HepG2 (cell line): ENCODE measurements around the gene TRIM8. TPM values are rescaled to one million over a fixed set of nuclear protein-coding genes. Genes with fewer than 3 reads are reported as not detected.

Source experiments
- ATRX ChIP-seq: sonication (generic); formaldehyde crosslinking; IDR thresholded peaks from 2 replicates; pipeline ENCODE4 v1.4.0; 2020; ENCODE audit warnings: missing genetic modification reagents, borderline replicate concordance
- CC2D1A ChIP-seq: sonication (generic); formaldehyde crosslinking; IDR thresholded peaks from 2 replicates; pipeline ENCODE4 v1.8.1; 2023; ENCODE audit warnings: mild to moderate bottlenecking, missing genetic modification reagents
- PHF20 ChIP-seq: sonication (generic); formaldehyde crosslinking; IDR thresholded peaks from 2 replicates; pipeline ENCODE4 v1.5.0; 2020; ENCODE audit warnings: mild to moderate bottlenecking, missing genetic modification reagents
- ZNF577 ChIP-seq: sonication (generic); formaldehyde crosslinking; IDR thresholded peaks from 2 replicates; pipeline ENCODE4 v1.4.0; 2020; ENCODE audit warnings: mild to moderate bottlenecking, low read depth, missing genetic modification reagents, borderline replicate concordance
- ZNF75D ChIP-seq: sonication (generic); formaldehyde crosslinking; IDR thresholded peaks from 2 replicates; pipeline ENCODE4 v1.8.1; 2023; ENCODE audit warnings: missing genetic modification reagents, mild to moderate bottlenecking, borderline replicate concordance
- polyA plus RNA-seq, 8 experiments: library from polyadenylated mRNA; depleted of rRNA in 3 of 8; stranded (reverse) in 7 of 8; unstranded in 1 of 8; fragments of >200 nt; fragmentation: Illumina TruSeq in 4 of 8; extraction: Trizol in 4 of 8; gene quantifications; 2 replicates each; pipeline versions ENCODE4 v1.2.1 to v1.2.3, GENCODE V29; 2011 to 2016; ENCODE audit warnings: low read depth in 4 of 8, missing spikeins in 1 of 8, mixed read lengths in 1 of 8; ENCODE audit not compliant: insufficient read depth in 1 of 8
- total RNA-seq, 5 experiments: library from RNA; depleted of rRNA; stranded (reverse); fragments of >200 nt; fragmentation: Illumina TruSeq; extraction: Trizol; gene quantifications; 2 replicates each; pipeline ENCODE4 v1.2.3, GENCODE V29; 2016; ENCODE audit warnings: low read depth in 1 of 5
- TF ChIP-seq, protein P1 (sequence below): sonication (generic); formaldehyde crosslinking; IDR thresholded peaks from 2 replicates; pipeline ENCODE4 v1.4.0; 2020; ENCODE audit warnings: mild to moderate bottlenecking, missing genetic modification reagents, borderline replicate concordance
- TF ChIP-seq, protein P2 (sequence below): sonication (generic); formaldehyde crosslinking; IDR thresholded peaks from 2 replicates; pipeline ENCODE4 v1.8.0; 2022; ENCODE audit warnings: mild to moderate bottlenecking, missing genetic modification reagents
- TF ChIP-seq, protein P3 (sequence below): sonication (generic); formaldehyde crosslinking; IDR thresholded peaks from 2 replicates; pipeline ENCODE4 v1.4.0; 2020; ENCODE audit warnings: missing genetic modification reagents
- TF ChIP-seq, protein P4 (sequence below): sonication (generic); formaldehyde crosslinking; conservative IDR thresholded peaks from 2 replicates; pipeline ENCODE4 v1.8.0; 2022; ENCODE audit warnings: missing genetic modification reagents
- TF ChIP-seq, protein P5 (sequence below): sonication (generic); formaldehyde crosslinking; IDR thresholded peaks from 2 replicates; pipeline ENCODE4 v1.9.0; 2021; ENCODE audit warnings: missing genetic modification reagents, borderline replicate concordance
- TF ChIP-seq, protein P6 (sequence below): sonication (generic); formaldehyde crosslinking; IDR thresholded peaks from 2 replicates; pipeline ENCODE4 v1.4.0; 2020; ENCODE audit warnings: mild to moderate bottlenecking, missing genetic modification reagents, borderline replicate concordance

TRIM8 gene
- total and polyA plus RNA-seq, 2 of the 13 experiments (the other 11 are each of a cell fraction or from before 2014, with no cell fraction given) = 38.9 to 66.5 TPM

DNA sequence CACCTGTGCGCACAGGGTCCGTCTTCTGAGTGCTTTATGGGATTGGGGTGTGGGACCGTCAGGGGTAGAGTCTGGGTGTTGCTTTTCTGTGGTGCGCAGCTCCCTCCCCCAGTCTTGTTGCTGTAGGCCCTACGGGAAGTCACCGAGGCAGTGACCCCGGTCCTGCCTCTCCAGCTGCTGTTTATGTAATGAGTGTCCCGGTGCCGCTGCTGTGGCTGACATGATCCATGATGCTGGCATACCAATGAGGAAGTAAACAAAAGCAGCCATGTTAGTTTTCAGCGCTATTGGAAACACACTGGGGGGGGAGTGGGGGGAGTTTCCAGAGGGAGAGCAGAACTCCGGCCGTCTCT is 1.1 kb downstream of the TRIM8 start (continued):
- TF ChIP-seq, protein P1, sequence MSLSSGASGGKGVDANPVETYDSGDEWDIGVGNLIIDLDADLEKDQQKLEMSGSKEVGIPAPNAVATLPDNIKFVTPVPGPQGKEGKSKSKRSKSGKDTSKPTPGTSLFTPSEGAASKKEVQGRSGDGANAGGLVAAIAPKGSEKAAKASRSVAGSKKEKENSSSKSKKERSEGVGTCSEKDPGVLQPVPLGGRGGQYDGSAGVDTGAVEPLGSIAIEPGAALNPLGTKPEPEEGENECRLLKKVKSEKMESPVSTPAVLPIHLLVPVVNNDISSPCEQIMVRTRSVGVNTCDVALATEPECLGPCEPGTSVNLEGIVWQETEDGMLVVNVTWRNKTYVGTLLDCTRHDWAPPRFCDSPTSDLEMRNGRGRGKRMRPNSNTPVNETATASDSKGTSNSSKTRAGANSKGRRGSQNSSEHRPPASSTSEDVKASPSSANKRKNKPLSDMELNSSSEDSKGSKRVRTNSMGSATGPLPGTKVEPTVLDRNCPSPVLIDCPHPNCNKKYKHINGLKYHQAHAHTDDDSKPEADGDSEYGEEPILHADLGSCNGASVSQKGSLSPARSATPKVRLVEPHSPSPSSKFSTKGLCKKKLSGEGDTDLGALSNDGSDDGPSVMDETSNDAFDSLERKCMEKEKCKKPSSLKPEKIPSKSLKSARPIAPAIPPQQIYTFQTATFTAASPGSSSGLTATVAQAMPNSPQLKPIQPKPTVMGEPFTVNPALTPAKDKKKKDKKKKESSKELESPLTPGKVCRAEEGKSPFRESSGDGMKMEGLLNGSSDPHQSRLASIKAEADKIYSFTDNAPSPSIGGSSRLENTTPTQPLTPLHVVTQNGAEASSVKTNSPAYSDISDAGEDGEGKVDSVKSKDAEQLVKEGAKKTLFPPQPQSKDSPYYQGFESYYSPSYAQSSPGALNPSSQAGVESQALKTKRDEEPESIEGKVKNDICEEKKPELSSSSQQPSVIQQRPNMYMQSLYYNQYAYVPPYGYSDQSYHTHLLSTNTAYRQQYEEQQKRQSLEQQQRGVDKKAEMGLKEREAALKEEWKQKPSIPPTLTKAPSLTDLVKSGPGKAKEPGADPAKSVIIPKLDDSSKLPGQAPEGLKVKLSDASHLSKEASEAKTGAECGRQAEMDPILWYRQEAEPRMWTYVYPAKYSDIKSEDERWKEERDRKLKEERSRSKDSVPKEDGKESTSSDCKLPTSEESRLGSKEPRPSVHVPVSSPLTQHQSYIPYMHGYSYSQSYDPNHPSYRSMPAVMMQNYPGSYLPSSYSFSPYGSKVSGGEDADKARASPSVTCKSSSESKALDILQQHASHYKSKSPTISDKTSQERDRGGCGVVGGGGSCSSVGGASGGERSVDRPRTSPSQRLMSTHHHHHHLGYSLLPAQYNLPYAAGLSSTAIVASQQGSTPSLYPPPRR = peak; percentile 6; the same call in 1 of the 2 replicates
- TF ChIP-seq, protein P2, sequence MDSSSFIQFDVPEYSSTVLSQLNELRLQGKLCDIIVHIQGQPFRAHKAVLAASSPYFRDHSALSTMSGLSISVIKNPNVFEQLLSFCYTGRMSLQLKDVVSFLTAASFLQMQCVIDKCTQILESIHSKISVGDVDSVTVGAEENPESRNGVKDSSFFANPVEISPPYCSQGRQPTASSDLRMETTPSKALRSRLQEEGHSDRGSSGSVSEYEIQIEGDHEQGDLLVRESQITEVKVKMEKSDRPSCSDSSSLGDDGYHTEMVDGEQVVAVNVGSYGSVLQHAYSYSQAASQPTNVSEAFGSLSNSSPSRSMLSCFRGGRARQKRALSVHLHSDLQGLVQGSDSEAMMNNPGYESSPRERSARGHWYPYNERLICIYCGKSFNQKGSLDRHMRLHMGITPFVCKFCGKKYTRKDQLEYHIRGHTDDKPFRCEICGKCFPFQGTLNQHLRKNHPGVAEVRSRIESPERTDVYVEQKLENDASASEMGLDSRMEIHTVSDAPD (CRISPR knock-in tag) = 0 out of 2 replicates have a peak, but pooled peaks have one; percentile 55
- TF ChIP-seq, protein P3, sequence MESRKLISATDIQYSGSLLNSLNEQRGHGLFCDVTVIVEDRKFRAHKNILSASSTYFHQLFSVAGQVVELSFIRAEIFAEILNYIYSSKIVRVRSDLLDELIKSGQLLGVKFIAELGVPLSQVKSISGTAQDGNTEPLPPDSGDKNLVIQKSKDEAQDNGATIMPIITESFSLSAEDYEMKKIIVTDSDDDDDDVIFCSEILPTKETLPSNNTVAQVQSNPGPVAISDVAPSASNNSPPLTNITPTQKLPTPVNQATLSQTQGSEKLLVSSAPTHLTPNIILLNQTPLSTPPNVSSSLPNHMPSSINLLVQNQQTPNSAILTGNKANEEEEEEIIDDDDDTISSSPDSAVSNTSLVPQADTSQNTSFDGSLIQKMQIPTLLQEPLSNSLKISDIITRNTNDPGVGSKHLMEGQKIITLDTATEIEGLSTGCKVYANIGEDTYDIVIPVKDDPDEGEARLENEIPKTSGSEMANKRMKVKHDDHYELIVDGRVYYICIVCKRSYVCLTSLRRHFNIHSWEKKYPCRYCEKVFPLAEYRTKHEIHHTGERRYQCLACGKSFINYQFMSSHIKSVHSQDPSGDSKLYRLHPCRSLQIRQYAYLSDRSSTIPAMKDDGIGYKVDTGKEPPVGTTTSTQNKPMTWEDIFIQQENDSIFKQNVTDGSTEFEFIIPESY (CRISPR knock-in tag) = no peak
- TF ChIP-seq ZNF75D (CRISPR knock-in tag) = no peak
- TF ChIP-seq, protein P4, sequence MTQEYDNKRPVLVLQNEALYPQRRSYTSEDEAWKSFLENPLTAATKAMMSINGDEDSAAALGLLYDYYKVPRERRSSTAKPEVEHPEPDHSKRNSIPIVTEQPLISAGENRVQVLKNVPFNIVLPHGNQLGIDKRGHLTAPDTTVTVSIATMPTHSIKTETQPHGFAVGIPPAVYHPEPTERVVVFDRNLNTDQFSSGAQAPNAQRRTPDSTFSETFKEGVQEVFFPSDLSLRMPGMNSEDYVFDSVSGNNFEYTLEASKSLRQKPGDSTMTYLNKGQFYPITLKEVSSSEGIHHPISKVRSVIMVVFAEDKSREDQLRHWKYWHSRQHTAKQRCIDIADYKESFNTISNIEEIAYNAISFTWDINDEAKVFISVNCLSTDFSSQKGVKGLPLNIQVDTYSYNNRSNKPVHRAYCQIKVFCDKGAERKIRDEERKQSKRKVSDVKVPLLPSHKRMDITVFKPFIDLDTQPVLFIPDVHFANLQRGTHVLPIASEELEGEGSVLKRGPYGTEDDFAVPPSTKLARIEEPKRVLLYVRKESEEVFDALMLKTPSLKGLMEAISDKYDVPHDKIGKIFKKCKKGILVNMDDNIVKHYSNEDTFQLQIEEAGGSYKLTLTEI (CRISPR knock-in tag) = no peak
- TF ChIP-seq, protein P5, sequence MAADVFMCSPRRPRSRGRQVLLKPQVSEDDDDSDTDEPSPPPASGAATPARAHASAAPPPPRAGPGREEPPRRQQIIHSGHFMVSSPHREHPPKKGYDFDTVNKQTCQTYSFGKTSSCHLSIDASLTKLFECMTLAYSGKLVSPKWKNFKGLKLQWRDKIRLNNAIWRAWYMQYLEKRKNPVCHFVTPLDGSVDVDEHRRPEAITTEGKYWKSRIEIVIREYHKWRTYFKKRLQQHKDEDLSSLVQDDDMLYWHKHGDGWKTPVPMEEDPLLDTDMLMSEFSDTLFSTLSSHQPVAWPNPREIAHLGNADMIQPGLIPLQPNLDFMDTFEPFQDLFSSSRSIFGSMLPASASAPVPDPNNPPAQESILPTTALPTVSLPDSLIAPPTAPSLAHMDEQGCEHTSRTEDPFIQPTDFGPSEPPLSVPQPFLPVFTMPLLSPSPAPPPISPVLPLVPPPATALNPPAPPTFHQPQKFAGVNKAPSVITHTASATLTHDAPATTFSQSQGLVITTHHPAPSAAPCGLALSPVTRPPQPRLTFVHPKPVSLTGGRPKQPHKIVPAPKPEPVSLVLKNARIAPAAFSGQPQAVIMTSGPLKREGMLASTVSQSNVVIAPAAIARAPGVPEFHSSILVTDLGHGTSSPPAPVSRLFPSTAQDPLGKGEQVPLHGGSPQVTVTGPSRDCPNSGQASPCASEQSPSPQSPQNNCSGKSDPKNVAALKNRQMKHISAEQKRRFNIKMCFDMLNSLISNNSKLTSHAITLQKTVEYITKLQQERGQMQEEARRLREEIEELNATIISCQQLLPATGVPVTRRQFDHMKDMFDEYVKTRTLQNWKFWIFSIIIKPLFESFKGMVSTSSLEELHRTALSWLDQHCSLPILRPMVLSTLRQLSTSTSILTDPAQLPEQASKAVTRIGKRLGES = no peak
- no peak for TF ChIP-seq PHF20 (CRISPR knock-in tag)
- TF ChIP-seq ZNF577 (CRISPR knock-in tag) = no peak
- no peak for TF ChIP-seq ATRX (CRISPR knock-in tag)
- TF ChIP-seq, protein P6, sequence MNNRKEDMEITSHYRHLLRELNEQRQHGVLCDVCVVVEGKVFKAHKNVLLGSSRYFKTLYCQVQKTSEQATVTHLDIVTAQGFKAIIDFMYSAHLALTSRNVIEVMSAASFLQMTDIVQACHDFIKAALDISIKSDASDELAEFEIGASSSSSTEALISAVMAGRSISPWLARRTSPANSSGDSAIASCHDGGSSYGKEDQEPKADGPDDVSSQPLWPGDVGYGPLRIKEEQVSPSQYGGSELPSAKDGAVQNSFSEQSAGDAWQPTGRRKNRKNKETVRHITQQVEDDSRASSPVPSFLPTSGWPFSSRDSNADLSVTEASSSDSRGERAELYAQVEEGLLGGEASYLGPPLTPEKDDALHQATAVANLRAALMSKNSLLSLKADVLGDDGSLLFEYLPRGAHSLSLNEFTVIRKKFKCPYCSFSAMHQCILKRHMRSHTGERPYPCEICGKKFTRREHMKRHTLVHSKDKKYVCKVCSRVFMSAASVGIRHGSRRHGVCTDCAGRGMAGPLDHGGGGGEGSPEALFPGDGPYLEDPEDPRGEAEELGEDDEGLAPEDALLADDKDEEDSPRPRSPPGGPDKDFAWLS = no peak
- no peak for TF ChIP-seq CC2D1A (CRISPR knock-in tag)
